ENCODE data around the gene SPATA16.

Gene SPATA16

GRCh38 chr3:173045770-173046382, 95.2 kb downstream of the SPATA16 start:
- DNase-seq (ENCODE audit: low read depth, low spot score): peak; percentile 22
- peak; percentile 31 for TF ChIP-seq CTCF (IDR thresholded peaks at IDR 0.05; ENCODE audit: low read depth, low read length)
- H3K4me3 ChIP-seq (ENCODE audit: low read depth, low read length): no peak overlapping the region
- in situ Hi-C loops (cut with HindIII; ENCODE audit: low sequenced_read_pairs): no loop called here

GRCh38 chr3:173044998-173045397, 96.0 kb downstream of the SPATA16 start:
- TF ChIP-seq CTCF (IDR thresholded peaks at IDR 0.05; ENCODE audit: low read depth, low read length): no peak
- in situ Hi-C loops (cut with HindIII; ENCODE audit: low sequenced_read_pairs): no loop called here
- H3K4me3 ChIP-seq (ENCODE audit: low read depth, low read length): no peak overlapping the region
- DNase-seq (ENCODE audit: low read depth, low spot score): no peak

GRCh38 chr3:173043757-173044156, 97.3 kb downstream of the SPATA16 start:
- no peak for TF ChIP-seq CTCF (IDR thresholded peaks at IDR 0.05; ENCODE audit: low read depth, low read length)
- in situ Hi-C loops (cut with HindIII; ENCODE audit: low sequenced_read_pairs): no loop called here
- no peak for DNase-seq (ENCODE audit: low read depth, low spot score)
- H3K4me3 ChIP-seq (ENCODE audit: low read depth, low read length): no peak overlapping the region

- no peak overlapping the region for H3K4me3 ChIP-seq (ENCODE audit: low read depth, low read length)
- in situ Hi-C loops (cut with HindIII; ENCODE audit: low sequenced_read_pairs): no loop called here
- TF ChIP-seq CTCF (IDR thresholded peaks at IDR 0.05; ENCODE audit: low read depth, low read length): no peak
- no peak for DNase-seq (ENCODE audit: low read depth, low spot score)
Measured at GRCh38 chr3:173038484-173038871, 102.6 kb downstream of the SPATA16 start.

GRCh38 chr3:173037840-173038483, 103.1 kb downstream of the SPATA16 start:
- TF ChIP-seq CTCF (IDR thresholded peaks at IDR 0.05; ENCODE audit: low read depth, low read length): no peak
- in situ Hi-C loops (cut with HindIII; ENCODE audit: low sequenced_read_pairs): no loop called here

GRCh38 chr3:173030273-173030672, 110.8 kb downstream of the SPATA16 start:
- H3K4me3 ChIP-seq (ENCODE audit: low read depth, low read length): no peak overlapping the region
- in situ Hi-C loops (cut with HindIII; ENCODE audit: low sequenced_read_pairs): no loop called here
- no peak for DNase-seq (ENCODE audit: low read depth, low spot score)
- TF ChIP-seq CTCF (IDR thresholded peaks at IDR 0.05; ENCODE audit: low read depth, low read length): no peak

More at GRCh38 chr3:173037840-173038483, 103.1 kb downstream of the SPATA16 start:
- no peak for DNase-seq (ENCODE audit: low read depth, low spot score)
- no peak overlapping the region for H3K4me3 ChIP-seq (ENCODE audit: low read depth, low read length)

All from astrocyte of the spinal cord (primary cell).